GM12865 (cell line): ENCODE data around the gene SRPK2.

Source experiments
- DNase-seq: peaks from one replicate; pipeline ENCODE4 v3.0.0; 2010; ENCODE audit warnings: low read depth
- H3K4me3 ChIP-seq: 2 replicates; pipeline ENCODE4 v1.5.1; 2011; ENCODE audit warnings: mild to moderate bottlenecking, low read depth, low read length, control low read depth
- CTCF ChIP-seq: IDR thresholded peaks from 2 replicates; pipeline ENCODE4 v1.5.1; 2011; ENCODE audit warnings: low read length, control low read depth, low read depth, inconsistent platforms; ENCODE audit not compliant: insufficient read depth; ENCODE audit errors: missing control alignments

The SRPK2 gene

GRCh38 chr7:105408791-105409410, 20.2 kb upstream of the SRPK2 start:
- TF ChIP-seq CTCF, result no peak
- DNase-seq, result no peak
- no peak overlapping the region for H3K4me3 ChIP-seq

GRCh38 chr7:105403128-105403527, 14.4 kb upstream of the SRPK2 start:
- no peak for DNase-seq
- TF ChIP-seq CTCF, result no peak
- H3K4me3 ChIP-seq, result no peak overlapping the region

GRCh38 chr7:105402221-105403095, 13.7 kb upstream of the SRPK2 start:
- no peak for TF ChIP-seq CTCF
- H3K4me3 ChIP-seq, result no peak overlapping the region
- DNase-seq, result no peak

- peak; percentile 6 for DNase-seq
- H3K4me3 ChIP-seq, result no peak overlapping the region
- TF ChIP-seq CTCF, result no peak
Observed at GRCh38 chr7:105399043-105399725, 10.5 kb upstream of the SRPK2 start.

- no peak for DNase-seq
- TF ChIP-seq CTCF, result no peak
- H3K4me3 ChIP-seq, result no peak overlapping the region
Observed at GRCh38 chr7:105396566-105396965, 7.8 kb upstream of the SRPK2 start.

GRCh38 chr7:105391429-105391828, 2.7 kb upstream of the SRPK2 start:
- H3K4me3 ChIP-seq, result no peak overlapping the region
- no peak for TF ChIP-seq CTCF
- no peak for DNase-seq
